Endothelial cell (in vitro differentiated cells): ENCODE results near the gene TRMT5. TPM values are rescaled to one million over a fixed set of nuclear protein-coding genes. Genes with fewer than 3 reads are reported as not detected.

Experiments
- DNase-seq: peaks from one replicate; pipeline ENCODE4 v3.0.0; 2021; ENCODE audit warnings: low spot score
- H3K27ac Mint-ChIP-seq: one replicate; pipeline ENCODE4 v1.8.0; 2021; ENCODE audit warnings: mixed read lengths, inconsistent platforms; ENCODE audit not compliant: unreplicated experiment
- H3K27me3 Mint-ChIP-seq: one replicate; pipeline ENCODE4 v1.8.0; 2021; ENCODE audit warnings: mild to moderate bottlenecking, moderate library complexity, mixed read lengths, inconsistent platforms; ENCODE audit not compliant: unreplicated experiment
- H3K36me3 Mint-ChIP-seq: one replicate; pipeline ENCODE4 v1.8.0; 2021; ENCODE audit warnings: mild to moderate bottlenecking, low read depth, mixed read lengths, inconsistent platforms; ENCODE audit not compliant: unreplicated experiment
- H3K4me1 Mint-ChIP-seq: one replicate; pipeline ENCODE4 v1.8.0; 2021; ENCODE audit warnings: mild to moderate bottlenecking, mixed read lengths, inconsistent platforms; ENCODE audit not compliant: unreplicated experiment
- H3K4me3 Mint-ChIP-seq: one replicate; pipeline ENCODE4 v1.8.0; 2021; ENCODE audit warnings: mild to moderate bottlenecking, mixed read lengths, inconsistent platforms; ENCODE audit not compliant: unreplicated experiment
- H3K9me3 Mint-ChIP-seq: one replicate; pipeline ENCODE4 v1.8.0; 2021; ENCODE audit warnings: mixed read lengths, inconsistent platforms; ENCODE audit not compliant: unreplicated experiment
- total RNA-seq: library from RNA; stranded (reverse); fragmentation: NEBNext Ultra II Directional; extraction: Animal tissue kit (Norgen Biotek cat#: 25700); gene quantifications from one replicate; pipeline ENCODE4 v1.2.1, GENCODE V29; 2021; ENCODE audit not compliant: unreplicated experiment
- TF ChIP-seq, protein P1 (sequence below): fragments of 200-600 bp; sonication (generic); IDR thresholded peaks from one replicate; pipeline ENCODE4 v1.5.0; 2021; ENCODE audit warnings: antibody characterized with exemption; ENCODE audit not compliant: unreplicated experiment

Gene TRMT5
- total RNA-seq, 1 donor from 2014 or later = 12.6 TPM

DNA sequence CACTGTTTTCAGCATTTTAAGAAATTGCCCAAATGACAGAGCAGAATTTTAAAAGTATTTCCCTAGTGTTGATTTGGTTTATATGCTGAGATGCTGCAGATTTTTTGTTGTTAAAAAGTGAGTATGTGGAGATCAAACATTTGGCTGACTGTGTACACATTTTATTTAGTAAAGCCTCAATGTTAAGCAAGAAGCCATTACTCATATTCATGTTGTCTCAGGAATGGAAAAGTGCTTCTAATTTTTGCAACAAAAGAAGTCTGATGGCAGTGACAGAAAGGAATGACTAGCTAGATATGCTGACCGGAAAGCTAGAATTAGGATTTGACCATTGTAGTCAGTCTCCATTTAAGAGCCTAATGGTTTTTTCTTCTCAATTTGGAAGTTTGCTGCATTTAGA, 22.7 kb upstream of the TRMT5 start:
- no peak for DNase-seq
- Mint-ChIP-seq H3K9me3 (no peaks in the 10 kb centered on the region), H3K4me3 (no peak overlapping the region), H3K36me3 (no peaks in the 10 kb centered on the region), H3K27ac (no peak overlapping the region), H3K27me3 (no peaks in the 10 kb centered on the region), H3K4me1 (no peaks in the 10 kb centered on the region)
- TF ChIP-seq, protein P1, sequence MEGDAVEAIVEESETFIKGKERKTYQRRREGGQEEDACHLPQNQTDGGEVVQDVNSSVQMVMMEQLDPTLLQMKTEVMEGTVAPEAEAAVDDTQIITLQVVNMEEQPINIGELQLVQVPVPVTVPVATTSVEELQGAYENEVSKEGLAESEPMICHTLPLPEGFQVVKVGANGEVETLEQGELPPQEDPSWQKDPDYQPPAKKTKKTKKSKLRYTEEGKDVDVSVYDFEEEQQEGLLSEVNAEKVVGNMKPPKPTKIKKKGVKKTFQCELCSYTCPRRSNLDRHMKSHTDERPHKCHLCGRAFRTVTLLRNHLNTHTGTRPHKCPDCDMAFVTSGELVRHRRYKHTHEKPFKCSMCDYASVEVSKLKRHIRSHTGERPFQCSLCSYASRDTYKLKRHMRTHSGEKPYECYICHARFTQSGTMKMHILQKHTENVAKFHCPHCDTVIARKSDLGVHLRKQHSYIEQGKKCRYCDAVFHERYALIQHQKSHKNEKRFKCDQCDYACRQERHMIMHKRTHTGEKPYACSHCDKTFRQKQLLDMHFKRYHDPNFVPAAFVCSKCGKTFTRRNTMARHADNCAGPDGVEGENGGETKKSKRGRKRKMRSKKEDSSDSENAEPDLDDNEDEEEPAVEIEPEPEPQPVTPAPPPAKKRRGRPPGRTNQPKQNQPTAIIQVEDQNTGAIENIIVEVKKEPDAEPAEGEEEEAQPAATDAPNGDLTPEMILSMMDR = no peak

DNA sequence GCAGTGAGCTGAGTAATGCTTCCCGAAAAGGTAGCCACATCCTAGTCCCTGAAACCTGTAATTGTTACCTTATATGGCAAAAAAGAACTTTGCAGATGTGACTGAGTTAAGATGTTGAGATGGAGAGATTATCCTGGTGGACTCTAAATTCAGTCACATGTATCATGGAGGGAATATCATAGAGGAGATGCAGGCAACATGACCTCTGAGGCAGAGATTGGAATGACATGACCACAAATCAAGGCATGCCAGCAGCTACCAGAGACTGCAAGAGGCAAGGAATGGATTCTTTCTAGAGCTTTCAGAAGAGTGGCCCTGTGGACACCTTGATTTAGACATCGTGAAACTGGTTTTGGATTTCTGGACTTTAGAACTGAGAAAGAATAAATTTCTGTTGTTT, 18.7 kb upstream of the TRMT5 start:
- H3K4me3 Mint-ChIP-seq = no peak overlapping the region
- no peaks in the 10 kb centered on the region for H3K4me1 Mint-ChIP-seq
- peaks cover 4% of the 10 kb centered on the region for H3K9me3 Mint-ChIP-seq
- no peaks in the 10 kb centered on the region for H3K27me3 Mint-ChIP-seq
- H3K27ac Mint-ChIP-seq = no peak overlapping the region
- H3K36me3 Mint-ChIP-seq = peaks cover 12% of the 10 kb centered on the region
- TF ChIP-seq, protein P1 = no peak
- DNase-seq = no peak

DNA sequence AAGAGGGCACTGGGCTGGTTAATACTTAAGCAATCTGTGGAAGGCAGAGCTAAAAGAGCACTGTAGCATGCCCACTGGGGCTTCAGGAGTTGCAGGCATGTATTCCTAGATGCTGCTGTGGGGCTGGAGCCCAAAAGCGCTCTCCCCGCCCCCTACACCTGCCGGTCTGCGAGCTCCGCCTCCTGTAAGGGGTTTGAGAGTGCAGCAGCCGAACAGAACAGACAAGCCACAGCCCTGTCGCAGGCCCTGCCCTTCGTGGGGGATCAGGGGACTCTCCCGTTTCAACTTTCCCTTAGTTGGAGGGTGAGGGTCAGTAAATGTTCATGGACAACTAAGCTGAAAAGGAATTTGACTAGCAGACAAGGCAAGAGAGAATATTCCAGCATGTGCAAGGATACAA, 17.7 kb upstream of the TRMT5 start:
- Mint-ChIP-seq H3K4me3 (no peak overlapping the region), H3K27me3 (no peaks in the 10 kb centered on the region), H3K9me3 (peaks cover 4% of the 10 kb centered on the region), H3K4me1 (no peaks in the 10 kb centered on the region), H3K36me3 (peaks cover 12% of the 10 kb centered on the region), H3K27ac (no peak overlapping the region)
- no peak for DNase-seq
- TF ChIP-seq, protein P1 = no peak

DNA sequence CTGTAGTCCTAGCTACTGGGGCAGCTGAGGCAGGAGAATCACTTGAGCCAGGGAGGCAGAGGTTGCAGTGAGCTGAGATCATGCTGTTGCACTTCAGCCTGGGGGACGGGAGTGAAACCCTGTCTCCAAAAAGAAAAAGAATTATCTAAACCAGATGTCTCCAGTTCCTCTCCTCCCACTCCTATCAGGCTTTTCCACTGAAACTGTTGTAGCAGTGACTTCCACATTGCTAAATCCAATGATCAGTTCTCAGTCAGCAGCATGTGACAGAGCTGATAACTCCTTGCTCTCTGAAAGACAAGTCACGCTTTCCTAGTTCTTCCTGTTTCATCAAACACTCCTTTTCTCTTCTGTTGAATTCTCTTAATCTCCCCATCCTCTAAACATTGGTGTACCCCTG, 8.7 kb upstream of the TRMT5 start:
- no peaks in the 10 kb centered on the region for H3K9me3 Mint-ChIP-seq
- H3K27me3 Mint-ChIP-seq = no peaks in the 10 kb centered on the region
- no peak for DNase-seq
- TF ChIP-seq, protein P1 = no peak
- H3K36me3 Mint-ChIP-seq = no peaks in the 10 kb centered on the region
- H3K27ac Mint-ChIP-seq = no peak overlapping the region
- H3K4me3 Mint-ChIP-seq = no peak overlapping the region
- no peaks in the 10 kb centered on the region for H3K4me1 Mint-ChIP-seq

DNA sequence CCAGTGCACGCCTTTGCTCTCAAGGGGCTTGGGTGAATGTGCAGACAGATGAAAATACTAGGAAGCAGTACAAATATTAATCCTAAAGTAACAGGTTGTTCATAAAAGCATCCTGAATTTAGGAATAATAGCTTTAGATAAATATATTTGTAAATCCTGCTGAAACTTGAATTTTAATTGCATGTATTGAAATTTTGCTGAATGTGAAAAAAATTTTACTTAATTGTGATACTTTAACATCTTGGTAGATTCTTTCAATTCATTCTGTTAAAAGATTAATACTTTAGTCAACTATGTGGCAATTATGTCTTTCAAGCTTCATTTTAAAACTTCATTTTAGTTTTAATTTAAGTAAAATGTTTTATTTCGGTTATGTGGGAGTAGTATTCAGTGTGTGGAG, 5.6 kb upstream of the TRMT5 start:
- TF ChIP-seq, protein P1 = no peak
- no peaks in the 10 kb centered on the region for H3K9me3 Mint-ChIP-seq
- no peaks in the 10 kb centered on the region for H3K36me3 Mint-ChIP-seq
- no peak overlapping the region for H3K4me3 Mint-ChIP-seq
- H3K27ac Mint-ChIP-seq = no peak overlapping the region
- no peaks in the 10 kb centered on the region for H3K4me1 Mint-ChIP-seq
- no peak for DNase-seq
- no peaks in the 10 kb centered on the region for H3K27me3 Mint-ChIP-seq
